Epidermal melanocyte (primary cell): ENCODE results near the gene FRAT2.
"Not testable (repeated sequence)": the region's sequence is repeated elsewhere in the genome, so short reads cannot be mapped to it uniquely, and the experiment has no call there.

Source experiments
- DNase-seq: peaks from one replicate; pipeline ENCODE4 v3.0.0; 2011; ENCODE audit warnings: low spot score; ENCODE audit not compliant: insufficient read length

Gene FRAT2

GRCh38 chr10:97356918-97357317 lies 22.4 kb upstream of the FRAT2 start:
- no peak for DNase-seq

GRCh38 chr10:97356318-97356914 lies 21.9 kb upstream of the FRAT2 start:
- DNase-seq = peak; percentile 74

GRCh38 chr10:97355571-97355975 lies 21.0 kb upstream of the FRAT2 start:
- DNase-seq = no peak

GRCh38 chr10:97353945-97354344 lies 19.4 kb upstream of the FRAT2 start:
- DNase-seq = no peak

GRCh38 chr10:97349752-97350513 lies 15.4 kb upstream of the FRAT2 start:
- DNase-seq = no peak

GRCh38 chr10:97347317-97347716 lies 12.8 kb upstream of the FRAT2 start:
- DNase-seq = no peak

- not testable (repeated sequence) for DNase-seq
These were observed 9.1 kb upstream of the FRAT2 start for GRCh38 chr10:97343664-97344063.

- DNase-seq = no peak
These were observed 6.9 kb upstream of the FRAT2 start for GRCh38 chr10:97341416-97341815.

- no peak for DNase-seq
These were observed 3.5 kb upstream of the FRAT2 start for GRCh38 chr10:97338041-97338440.

- no peak for DNase-seq
These were observed 2.7 kb upstream of the FRAT2 start for GRCh38 chr10:97336942-97337831.

- DNase-seq = no peak
These were observed 1.9 kb upstream of the FRAT2 start for GRCh38 chr10:97336446-97336845.

GRCh38 chr10:97336006-97336405 lies 1.5 kb upstream of the FRAT2 start:
- DNase-seq = no peak

GRCh38 chr10:97335188-97335619 lies 675 bp upstream of the FRAT2 start:
- DNase-seq = no peak

- peak; percentile 26 for DNase-seq
These were observed 744 bp downstream of the FRAT2 start for GRCh38 chr10:97333601-97334369.

GRCh38 chr10:97333351-97333600 lies 1.3 kb downstream of the FRAT2 start:
- DNase-seq = no peak

- peak; percentile 80 for DNase-seq
These were observed 1.8 kb downstream of the FRAT2 start for GRCh38 chr10:97332591-97333350.

GRCh38 chr10:97331153-97331703 lies 3.3 kb downstream of the FRAT2 start:
- DNase-seq = no peak

- DNase-seq = no peak
These were observed 4.8 kb downstream of the FRAT2 start for GRCh38 chr10:97329766-97330165.

- no peak for DNase-seq
These were observed 5.7 kb downstream of the FRAT2 start for GRCh38 chr10:97328646-97329453.
